Thyroid gland (tissue), 4 donors: ENCODE data around the gene CBARP. TPM values are rescaled to one million over a fixed set of nuclear protein-coding genes. Genes with fewer than 3 reads are reported as not detected.

Experiments used
- DNase-seq, 2 donors: peaks; one replicate each; pipeline ENCODE4 v3.0.0-alpha.2; 2019
- H3K27ac ChIP-seq, 3 donors: fragments of 200-600 bp; sonication (generic); 1 replicate in 2 of 3; 2 replicates in 1 of 3; pipeline ENCODE4 v1.5.1; 2016 to 2019; ENCODE audit warnings: mild to moderate bottlenecking in 1 of 3, moderate library complexity in 1 of 3
- H3K27me3 ChIP-seq: fragments of 200-600 bp; sonication (generic); one replicate; pipeline ENCODE4 v1.5.1; 2019
- H3K36me3 ChIP-seq, 2 donors: fragments of 200-600 bp; sonication (generic); one replicate each; pipeline ENCODE4 v1.5.1; 2016 to 2019
- H3K4me1 ChIP-seq, 2 donors: fragments of 200-600 bp; sonication (generic); one replicate each; pipeline ENCODE4 v1.5.1; 2017 to 2019
- H3K4me3 ChIP-seq, 3 donors: fragments of 200-600 bp; sonication (generic); replicated peaks in 1 of 3; 1 replicate in 2 of 3; 2 replicates in 1 of 3; pipeline ENCODE4 v1.5.1; 2016; ENCODE audit warnings: mild to moderate bottlenecking in 1 of 3
- H3K9me3 ChIP-seq: fragments of 200-600 bp; sonication (generic); one replicate; pipeline ENCODE4 v1.5.1; 2017
- POLR2A ChIP-seq, 2 donors: fragments of 450-650 bp; IDR thresholded peaks; one replicate each; pipeline ENCODE4 v1.6.1; 2017; ENCODE audit warnings: antibody characterized with exemption in 2 of 2, mild to moderate bottlenecking in 2 of 2, moderate library complexity in 1 of 2
- WGBS, 2 donors: methylation state at CpG; one replicate each; pipeline ENCODE4 v1.1.5; 2017; 5-methylcytosine and 5-hydroxymethylcytosine counted together
- intact Hi-C: fragments of 100-400 bp; cut with DNase I; formaldehyde crosslinking; loops from one replicate; pipeline ENCODE4 v1.15.1; 2023
- total RNA-seq, 4 donors: library from RNA; depleted of rRNA; stranded (reverse); fragments of >200 nt; gene quantifications; one replicate each; pipeline ENCODE4 v1.2.3, GENCODE V29; 2016
- TF ChIP-seq, protein P1 (sequence below), 6 experiments: fragments of 200-600 bp in 3 of 6; fragments of 450-650 bp in 3 of 6; sonication (generic) in 3 of 6; IDR thresholded peaks; one replicate each; pipeline ENCODE4 v1.5.1; 2016 to 2019; ENCODE audit warnings: antibody characterized with exemption in 6 of 6, mild to moderate bottlenecking in 2 of 6, inconsistent platforms in 1 of 6, moderate library complexity in 1 of 6

CBARP gene
- total RNA-seq, 4 donors from 2014 or later, result 0.73 to 3.2 (median 1.5) TPM

DNA sequence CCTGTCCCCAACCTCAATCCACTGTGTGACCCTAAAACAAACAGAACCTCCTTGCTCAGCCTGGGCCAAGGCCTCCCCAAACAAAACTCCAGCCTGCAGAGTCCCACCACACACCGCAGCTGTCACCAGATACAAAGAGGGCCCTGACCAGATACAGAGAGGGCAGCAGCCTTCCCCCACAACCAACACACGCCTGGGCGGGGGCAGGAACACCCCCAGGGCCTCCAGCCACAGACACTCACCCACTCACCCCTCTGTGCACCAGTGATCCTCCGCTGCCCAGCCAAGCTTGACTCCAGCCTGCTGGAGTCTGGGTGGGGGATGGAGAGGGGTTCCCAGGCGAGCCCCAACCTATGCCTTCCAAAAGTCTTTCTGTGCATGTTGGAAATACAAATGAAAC is 25.4 kb upstream of the CBARP start:
- H3K27ac ChIP-seq, result peak overlapping the region; percentile 95 to 97 (median 96)
- H3K36me3 ChIP-seq, result peaks cover 0 to 6% of the 10 kb centered on the region in 2 donors
- peaks cover 60 to 88% of the 10 kb centered on the region in 2 donors for H3K4me1 ChIP-seq
- H3K9me3 ChIP-seq, result no peaks in the 10 kb centered on the region
- intact Hi-C loops, result no loop called here
- WGBS, 2 donors, result 37 to 46% methylated on average over 5 of the region's 5 CpGs
- DNase-seq, result peak; percentile 68 to 75
- TF ChIP-seq, protein P1, sequence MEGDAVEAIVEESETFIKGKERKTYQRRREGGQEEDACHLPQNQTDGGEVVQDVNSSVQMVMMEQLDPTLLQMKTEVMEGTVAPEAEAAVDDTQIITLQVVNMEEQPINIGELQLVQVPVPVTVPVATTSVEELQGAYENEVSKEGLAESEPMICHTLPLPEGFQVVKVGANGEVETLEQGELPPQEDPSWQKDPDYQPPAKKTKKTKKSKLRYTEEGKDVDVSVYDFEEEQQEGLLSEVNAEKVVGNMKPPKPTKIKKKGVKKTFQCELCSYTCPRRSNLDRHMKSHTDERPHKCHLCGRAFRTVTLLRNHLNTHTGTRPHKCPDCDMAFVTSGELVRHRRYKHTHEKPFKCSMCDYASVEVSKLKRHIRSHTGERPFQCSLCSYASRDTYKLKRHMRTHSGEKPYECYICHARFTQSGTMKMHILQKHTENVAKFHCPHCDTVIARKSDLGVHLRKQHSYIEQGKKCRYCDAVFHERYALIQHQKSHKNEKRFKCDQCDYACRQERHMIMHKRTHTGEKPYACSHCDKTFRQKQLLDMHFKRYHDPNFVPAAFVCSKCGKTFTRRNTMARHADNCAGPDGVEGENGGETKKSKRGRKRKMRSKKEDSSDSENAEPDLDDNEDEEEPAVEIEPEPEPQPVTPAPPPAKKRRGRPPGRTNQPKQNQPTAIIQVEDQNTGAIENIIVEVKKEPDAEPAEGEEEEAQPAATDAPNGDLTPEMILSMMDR (IDR thresholded peaks at IDR 0.05), result no peak
- no peak for TF ChIP-seq POLR2A (IDR thresholded peaks at IDR 0.05)
- no peaks in the 10 kb centered on the region for H3K27me3 ChIP-seq
- no peak overlapping the region for H3K4me3 ChIP-seq

DNA sequence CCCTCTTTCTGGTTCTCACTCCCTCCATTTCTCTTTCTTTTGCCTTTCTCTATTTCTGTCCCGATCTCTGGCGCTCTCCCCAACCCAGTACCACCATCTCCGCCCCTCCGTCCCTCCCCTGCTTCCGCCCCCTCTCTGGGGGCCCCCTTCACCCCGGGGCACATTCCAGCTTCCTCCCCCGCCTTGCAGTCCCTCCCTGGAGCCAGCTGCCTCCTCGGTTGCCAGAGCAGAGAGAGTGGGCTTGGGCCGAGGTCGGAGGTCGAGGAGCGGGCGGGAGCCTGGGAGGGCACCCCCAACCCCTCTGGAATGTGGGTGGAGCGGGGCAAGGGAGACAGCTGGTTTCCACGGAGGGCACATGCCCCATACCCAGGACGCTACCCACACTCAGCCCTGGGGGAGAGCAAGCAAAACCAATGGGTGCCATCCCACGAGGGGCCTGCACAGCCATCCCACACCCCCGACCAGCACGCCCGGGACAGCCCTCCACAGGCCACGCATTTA is 24.9 kb upstream of the CBARP start:
- Histone ChIP-seq H3K4me3 (peak overlapping the region in 1 of 3 donors; percentile 71), H3K9me3 (no peaks in the 10 kb centered on the region), H3K36me3 (peaks cover 2 to 12% of the 10 kb centered on the region in 2 donors), H3K27ac (peak overlapping the region; percentile 95 to 97 (median 96)), H3K4me1 (peaks cover 55 to 88% of the 10 kb centered on the region in 2 donors), H3K27me3 (no peaks in the 10 kb centered on the region)
- no peak for DNase-seq
- WGBS, 2 donors, result 18 to 37% methylated on average over 7 to 18 of the region's 21 CpGs
- TF ChIP-seq, protein P1 (IDR thresholded peaks at IDR 0.05), result no peak
- TF ChIP-seq POLR2A (IDR thresholded peaks at IDR 0.05), result peak in 1 of 2 donors; percentile 0
- intact Hi-C loops, result no loop called here

DNA sequence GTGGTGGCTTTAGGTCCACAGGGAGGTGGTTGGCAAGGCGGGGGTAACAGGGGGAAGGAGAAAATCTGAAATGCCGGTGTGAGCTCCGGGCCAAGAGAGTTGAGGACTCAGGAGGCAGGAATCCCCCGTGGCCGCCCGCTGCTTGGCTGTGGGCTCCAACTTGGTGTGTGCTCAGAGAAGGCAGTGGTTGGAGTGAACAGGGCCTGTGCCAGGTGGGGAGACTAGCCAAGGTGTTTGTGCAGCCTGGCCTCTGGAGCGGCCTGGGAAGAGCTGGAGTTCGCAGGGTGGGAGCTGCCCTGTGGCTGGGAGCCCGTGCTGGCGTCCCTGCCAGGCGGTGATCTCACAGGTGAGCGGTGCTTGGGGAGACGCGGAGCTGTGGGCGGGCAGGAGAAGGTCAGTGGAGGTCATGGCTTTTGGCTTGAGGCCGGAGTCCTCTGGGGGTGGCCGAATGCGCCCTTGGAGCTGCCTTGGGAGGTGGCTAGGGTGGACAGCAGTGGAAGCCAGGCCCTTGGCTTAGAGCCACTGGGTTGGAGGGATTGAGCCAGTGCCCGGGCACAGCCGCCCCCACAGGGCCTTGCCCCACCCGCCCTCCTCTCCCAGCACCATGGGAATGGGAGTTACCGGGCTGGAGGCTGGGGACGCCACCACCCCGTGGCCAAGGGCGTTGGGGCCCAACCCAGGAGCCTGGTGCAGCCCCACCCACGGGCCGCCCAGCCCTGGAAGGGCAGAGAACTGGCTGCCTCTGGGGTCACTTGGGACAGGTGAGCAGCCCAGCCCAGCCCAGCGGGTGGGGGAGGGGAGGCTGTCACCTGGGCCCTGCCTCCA is 24.2 kb upstream of the CBARP start:
- H3K27me3 ChIP-seq, result no peaks in the 10 kb centered on the region
- H3K4me1 ChIP-seq, result peaks cover 49 to 87% of the 10 kb centered on the region in 2 donors
- peaks cover 9 to 18% of the 10 kb centered on the region in 2 donors for H3K36me3 ChIP-seq
- H3K4me3 ChIP-seq, result peak overlapping the region in 1 of 3 donors; percentile 71
- WGBS, 2 donors, result 6 to 19% methylated on average over 11 to 22 of the region's 28 CpGs
- TF ChIP-seq POLR2A (IDR thresholded peaks at IDR 0.05), result peak in 1 of 2 donors; percentile 77
- TF ChIP-seq, protein P1 (IDR thresholded peaks at IDR 0.05), result no peak
- H3K9me3 ChIP-seq, result no peaks in the 10 kb centered on the region
- DNase-seq, result peak; percentile 94 to 96
- intact Hi-C loops, result no loop called here
- H3K27ac ChIP-seq, result peak overlapping the region; percentile 95 to 97 (median 96)

DNA sequence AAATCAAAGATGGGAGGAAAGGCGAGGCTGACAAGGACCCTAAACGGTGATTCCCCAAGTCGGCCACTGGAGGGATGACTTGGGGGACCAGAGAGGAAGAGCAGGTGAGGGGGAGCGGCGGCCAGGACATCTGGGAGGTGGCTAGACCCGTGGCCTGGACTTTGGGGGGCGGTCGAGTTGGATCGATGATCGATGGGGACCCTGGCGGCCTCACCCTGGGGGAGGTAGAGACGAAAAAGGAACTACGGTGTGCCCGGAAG is 23.7 kb upstream of the CBARP start:
- no peak for TF ChIP-seq POLR2A (IDR thresholded peaks at IDR 0.05)
- TF ChIP-seq, protein P1 (IDR thresholded peaks at IDR 0.05), result no peak
- Histone ChIP-seq H3K4me1 (peaks cover 46 to 81% of the 10 kb centered on the region in 2 donors), H3K27me3 (no peaks in the 10 kb centered on the region), H3K36me3 (peaks cover 14 to 24% of the 10 kb centered on the region in 2 donors), H3K27ac (peak overlapping the region; percentile 95 to 97 (median 96)), H3K4me3 (peak overlapping the region in 1 of 3 donors; percentile 71), H3K9me3 (no peaks in the 10 kb centered on the region)
- DNase-seq, result no peak
- intact Hi-C loops, result no loop called here
- WGBS, 2 donors, result 18 to 24% methylated on average over 14 of the region's 14 CpGs
